Lower leg skin (tissue), 4 donors: ENCODE measurements around the gene PLBD2. TPM values are rescaled to one million over a fixed set of nuclear protein-coding genes. Genes with fewer than 3 reads are reported as not detected.

Source experiments
- DNase-seq, 2 donors: peaks; one replicate each; pipeline ENCODE4 v3.0.0-alpha.2; 2019; ENCODE audit warnings: low spot score in 2 of 2
- H3K4me3 ChIP-seq: fragments of 200-600 bp; sonication (generic); 2 replicates; pipeline ENCODE4 v1.5.1; 2017; ENCODE audit warnings: mild to moderate bottlenecking, low read depth; ENCODE audit not compliant: poor library complexity, severe bottlenecking
- CTCF ChIP-seq, 3 donors: fragments of 450-650 bp; IDR thresholded peaks; one replicate each; pipeline ENCODE4 v1.5.1; 2016; ENCODE audit warnings: antibody characterized with exemption in 3 of 3, mild to moderate bottlenecking in 3 of 3, moderate library complexity in 2 of 3
- POLR2A ChIP-seq, 2 donors: fragments of 450-650 bp; IDR thresholded peaks; one replicate each; pipeline ENCODE4 v1.6.1; 2016 to 2017; ENCODE audit warnings: antibody characterized with exemption in 2 of 2, mild to moderate bottlenecking in 1 of 2, moderate library complexity in 1 of 2
- WGBS, 2 donors: methylation state at CpG; one replicate each; pipeline ENCODE4 v1.1.5; 2018; 5-methylcytosine and 5-hydroxymethylcytosine counted together
- intact Hi-C: fragments of 100-400 bp; cut with DNase I; formaldehyde crosslinking; loops from one replicate; pipeline ENCODE4 v1.15.0; 2023; ENCODE audit warnings: low total_unique reads
- total RNA-seq, 4 donors: library from RNA; depleted of rRNA; stranded (reverse); fragments of >200 nt; gene quantifications; one replicate each; pipeline ENCODE4 v1.1.0, GENCODE V29; 2016

Gene PLBD2
- total RNA-seq, 4 donors from 2014 or later: 18.9 to 41.2 (median 31.3) TPM

GRCh38 chr12:113438523-113439300 lies 80.3 kb downstream of the PLBD2 start:
- intact Hi-C loops: no loop called here
- TF ChIP-seq POLR2A (IDR thresholded peaks at IDR 0.05) (no peak), CTCF (IDR thresholded peaks at IDR 0.05) (no peak)
- no peak for DNase-seq
- 85 to 86% methylated on average over 4 of the region's 4 CpGs for WGBS, 2 donors
- no peak overlapping the region for H3K4me3 ChIP-seq

GRCh38 chr12:113439301-113439597 lies 80.9 kb downstream of the PLBD2 start:
- TF ChIP-seq POLR2A (IDR thresholded peaks at IDR 0.05): no peak
- no peak for TF ChIP-seq CTCF (IDR thresholded peaks at IDR 0.05)
- 33 to 36% methylated on average over 4 of the region's 4 CpGs for WGBS, 2 donors
- intact Hi-C loops: no loop called here
- H3K4me3 ChIP-seq: no peak overlapping the region
- no peak for DNase-seq

GRCh38 chr12:113439606-113440030 lies 81.2 kb downstream of the PLBD2 start:
- TF ChIP-seq POLR2A (IDR thresholded peaks at IDR 0.05) (no peak), CTCF (IDR thresholded peaks at IDR 0.05) (no peak)
- intact Hi-C loops: no loop called here
- WGBS, 2 donors: 20 to 28% methylated on average over 7 to 8 of the region's 8 CpGs
- H3K4me3 ChIP-seq: no peak overlapping the region
- DNase-seq: no peak

- WGBS, 2 donors: 73 to 78% methylated on average over 7 of the region's 7 CpGs
- intact Hi-C loops: no loop called here
- H3K4me3 ChIP-seq: no peak overlapping the region
- no peak for DNase-seq
- no peak for TF ChIP-seq CTCF (IDR thresholded peaks at IDR 0.05)
These were observed 81.9 kb downstream of the PLBD2 start for GRCh38 chr12:113440336-113440735.

Other genes with a start within 250 kb of the PLBD2 start
- 10 to 100 TPM; 39.3 to 59.3 (median 50.9) TPM for gene RASAL1, start 222.8 kb upstream of the PLBD2 start, total RNA-seq
- gene CFAP73, start 208.9 kb upstream of the PLBD2 start, total RNA-seq: 1 to 10 TPM in 2 of 4 donors, under 1 TPM in 1, not detected in 1; 0.38 to 4.3 (median 1.9) TPM
- 100 to 1,000 TPM in 1 of 4 donors, 10 to 100 TPM in 3; 48.6 to 106 (median 77.3) TPM for gene DDX54, start 173.1 kb upstream of the PLBD2 start, total RNA-seq
- 10 to 100 TPM; 14.5 to 25.8 (median 18.8) TPM for gene RITA1, start 172.9 kb upstream of the PLBD2 start, total RNA-seq
- gene TPCN1, start 137.1 kb upstream of the PLBD2 start, total RNA-seq: 10 to 100 TPM; 16.5 to 38.4 (median 28.8) TPM
- gene SLC8B1, start 23.5 kb upstream of the PLBD2 start, total RNA-seq: 10 to 100 TPM; 31.8 to 63.4 (median 38.8) TPM
- under 1 TPM in 1 of 4 donors, not detected in 3; 0.63 TPM for gene SDS, start 45.3 kb downstream of the PLBD2 start, total RNA-seq
- gene SDSL, start 63.8 kb downstream of the PLBD2 start, total RNA-seq: 1 to 10 TPM in 2 of 4 donors, under 1 TPM in 1, not detected in 1; 0.46 to 1.8 (median 1.4) TPM
- gene LHX5, start 113.3 kb downstream of the PLBD2 start, total RNA-seq: not detected